ENCODE measurements around the gene CDK8.
"Not testable (repeated sequence)": the region's sequence is repeated elsewhere in the genome, so short reads cannot be mapped to it uniquely, and the experiment has no call there.

Gene CDK8

GRCh38 chr13:26254583-26255111 lies 718 bp downstream of the CDK8 start:
- peak; percentile 24 for DNase-seq

- no peak for DNase-seq
These were observed 1.2 kb downstream of the CDK8 start for GRCh38 chr13:26255115-26255514.

GRCh38 chr13:26255691-26256277 lies 1.9 kb downstream of the CDK8 start:
- DNase-seq = no peak

- DNase-seq = no peak
These were observed 3.1 kb downstream of the CDK8 start for GRCh38 chr13:26257049-26257448.

- no peak for DNase-seq
These were observed 5.7 kb downstream of the CDK8 start for GRCh38 chr13:26259634-26260033.

- DNase-seq = no peak
These were observed 8.2 kb downstream of the CDK8 start for GRCh38 chr13:26262156-26262555.

GRCh38 chr13:26266311-26266710 lies 12.4 kb downstream of the CDK8 start:
- no peak for DNase-seq

GRCh38 chr13:26270707-26271106 lies 16.8 kb downstream of the CDK8 start:
- no peak for DNase-seq

- DNase-seq = no peak
These were observed 18.7 kb downstream of the CDK8 start for GRCh38 chr13:26272621-26273020.

- no peak for DNase-seq
These were observed 26.4 kb downstream of the CDK8 start for GRCh38 chr13:26280295-26280694.

- DNase-seq = no peak
These were observed 26.9 kb downstream of the CDK8 start for GRCh38 chr13:26280822-26281221.

- DNase-seq = not testable (repeated sequence)
These were observed 32.0 kb downstream of the CDK8 start for GRCh38 chr13:26285911-26286310.

GRCh38 chr13:26288838-26289237 lies 34.9 kb downstream of the CDK8 start:
- DNase-seq = not testable (repeated sequence)

- no peak for DNase-seq
These were observed 41.9 kb downstream of the CDK8 start for GRCh38 chr13:26295812-26296211.

- no peak for DNase-seq
These were observed 45.3 kb downstream of the CDK8 start for GRCh38 chr13:26299168-26299750.

GRCh38 chr13:26300140-26300539 lies 46.2 kb downstream of the CDK8 start:
- DNase-seq = peak; percentile 25

GRCh38 chr13:26305676-26306075 lies 51.7 kb downstream of the CDK8 start:
- no peak for DNase-seq

GRCh38 chr13:26307701-26308100 lies 53.8 kb downstream of the CDK8 start:
- no peak for DNase-seq

GRCh38 chr13:26308250-26308649 lies 54.3 kb downstream of the CDK8 start:
- DNase-seq = no peak

- DNase-seq = no peak
These were observed 54.9 kb downstream of the CDK8 start for GRCh38 chr13:26308836-26309235.

GRCh38 chr13:26310003-26310402 lies 56.1 kb downstream of the CDK8 start:
- no peak for DNase-seq

- DNase-seq = no peak
These were observed 56.5 kb downstream of the CDK8 start for GRCh38 chr13:26310470-26310869.

- DNase-seq = not testable (repeated sequence)
These were observed 58.1 kb downstream of the CDK8 start for GRCh38 chr13:26312019-26312418.

GRCh38 chr13:26316095-26316494 lies 62.2 kb downstream of the CDK8 start:
- DNase-seq = not testable (repeated sequence)

- no peak for DNase-seq
These were observed 66.8 kb downstream of the CDK8 start for GRCh38 chr13:26320766-26321165.
